Upper lobe of left lung (tissue), 4 donors: ENCODE measurements around the gene RALGAPB.

Experiments
- POLR2A ChIP-seq, 4 donors: fragments of 450-650 bp; IDR thresholded peaks; one replicate each; pipeline ENCODE4 v1.5.1; 2016 to 2017; ENCODE audit warnings: antibody characterized with exemption in 4 of 4, mild to moderate bottlenecking in 2 of 4
- POLR2AphosphoS5 ChIP-seq, 2 donors: sonication (generic); formaldehyde crosslinking; IDR thresholded peaks; one replicate each; pipeline ENCODE4 v1.5.1; 2017; ENCODE audit warnings: antibody characterized with exemption in 2 of 2
- TF ChIP-seq, protein P1 (sequence below), 6 experiments: fragments of 450-650 bp in 4 of 6; fragments of 200-600 bp in 2 of 6; sonication (generic) in 2 of 6; IDR thresholded peaks; one replicate each; pipeline ENCODE4 v1.5.1; 2016 to 2019; ENCODE audit warnings: antibody characterized with exemption in 6 of 6

DNA sequence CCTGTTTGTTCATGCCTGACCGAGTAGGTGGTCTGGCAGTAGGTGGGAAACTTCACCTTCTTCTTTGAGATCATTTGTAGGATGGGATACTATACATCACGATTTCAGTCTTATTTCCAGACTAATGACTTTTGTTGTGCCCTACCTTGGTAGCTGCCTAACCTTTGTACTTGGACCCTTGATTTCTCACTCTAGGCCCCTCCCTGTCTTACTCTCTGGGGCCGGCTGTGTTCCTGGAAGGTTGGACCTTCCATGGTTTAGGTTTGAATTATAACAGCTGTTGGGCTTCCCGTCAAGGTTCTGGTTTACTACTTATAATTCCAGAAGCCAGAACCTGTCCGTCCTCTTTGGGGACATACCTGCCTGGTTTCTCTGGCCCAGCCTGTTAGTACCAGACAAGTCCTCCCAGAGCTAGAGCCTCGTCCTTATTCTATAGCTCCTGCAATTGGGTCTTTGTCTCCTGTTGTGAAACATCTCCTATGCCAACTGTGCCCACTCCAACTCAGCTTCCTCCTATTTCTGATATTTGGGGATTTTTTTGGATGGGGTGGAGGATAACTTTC is 93.5 kb downstream of the RALGAPB start:
- TF ChIP-seq, protein P1, sequence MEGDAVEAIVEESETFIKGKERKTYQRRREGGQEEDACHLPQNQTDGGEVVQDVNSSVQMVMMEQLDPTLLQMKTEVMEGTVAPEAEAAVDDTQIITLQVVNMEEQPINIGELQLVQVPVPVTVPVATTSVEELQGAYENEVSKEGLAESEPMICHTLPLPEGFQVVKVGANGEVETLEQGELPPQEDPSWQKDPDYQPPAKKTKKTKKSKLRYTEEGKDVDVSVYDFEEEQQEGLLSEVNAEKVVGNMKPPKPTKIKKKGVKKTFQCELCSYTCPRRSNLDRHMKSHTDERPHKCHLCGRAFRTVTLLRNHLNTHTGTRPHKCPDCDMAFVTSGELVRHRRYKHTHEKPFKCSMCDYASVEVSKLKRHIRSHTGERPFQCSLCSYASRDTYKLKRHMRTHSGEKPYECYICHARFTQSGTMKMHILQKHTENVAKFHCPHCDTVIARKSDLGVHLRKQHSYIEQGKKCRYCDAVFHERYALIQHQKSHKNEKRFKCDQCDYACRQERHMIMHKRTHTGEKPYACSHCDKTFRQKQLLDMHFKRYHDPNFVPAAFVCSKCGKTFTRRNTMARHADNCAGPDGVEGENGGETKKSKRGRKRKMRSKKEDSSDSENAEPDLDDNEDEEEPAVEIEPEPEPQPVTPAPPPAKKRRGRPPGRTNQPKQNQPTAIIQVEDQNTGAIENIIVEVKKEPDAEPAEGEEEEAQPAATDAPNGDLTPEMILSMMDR (IDR thresholded peaks at IDR 0.05), result no peak
- TF ChIP-seq POLR2AphosphoS5 (IDR thresholded peaks at IDR 0.05), result no peak
- TF ChIP-seq POLR2A (IDR thresholded peaks at IDR 0.05), result no peak
